Endothelial cell of umbilical vein (primary cell): ENCODE data around the gene PARN.

Experiments used
- CTCF ChIP-seq, 2 donors: IDR thresholded peaks; 1 replicate in 1 of 2; 2 replicates in 1 of 2; pipeline ENCODE4 v1.5.1; 2011; ENCODE audit warnings: low read length in 2 of 2, mild to moderate bottlenecking in 2 of 2, moderate library complexity in 2 of 2, control low read depth in 1 of 2, inconsistent platforms in 1 of 2, low read depth in 1 of 2; ENCODE audit not compliant: insufficient read depth in 1 of 2; ENCODE audit errors: extremely low read depth in 1 of 2
- EZH2 ChIP-seq: IDR thresholded peaks from 2 replicates; pipeline ENCODE4 v1.6.1; 2012; ENCODE audit warnings: borderline replicate concordance, low read depth, mild to moderate bottlenecking, moderate library complexity, low read length, inconsistent platforms; ENCODE audit not compliant: severe bottlenecking
- POLR2A ChIP-seq: IDR thresholded peaks from 2 replicates; pipeline ENCODE4 v1.6.1; 2012; ENCODE audit warnings: low read depth, mild to moderate bottlenecking, control low read depth, low read length
- POLR2AphosphoS5 ChIP-seq: IDR thresholded peaks from 2 replicates; pipeline ENCODE4 v1.6.1; 2012; ENCODE audit warnings: low read depth, mild to moderate bottlenecking, control low read depth, low read length, moderate library complexity; ENCODE audit not compliant: insufficient read depth

GRCh38 chr16:14564861-14565687 is 65.0 kb downstream of the PARN start:
- TF ChIP-seq POLR2A (no peak), CTCF (IDR thresholded peaks at IDR 0.05; ENCODE audit: extremely low read depth in 1 of 2, insufficient read depth in 1 of 2, low read depth in 1 of 2, low read length in 2 of 2) (no peak), EZH2 (no peak), POLR2AphosphoS5 (no peak)
